Epidermal melanocyte (primary cell): Measurements from ENCODE around the gene CDR2L.
A peak's percentile ranks its signal among the peaks of the same experiment; 100 is the strongest.
"Not testable (repeated sequence)": the region's sequence is repeated elsewhere in the genome, so short reads cannot be mapped to it uniquely, and the experiment has no call there.

ENCODE experiments used
- DNase-seq: peaks from one replicate; pipeline ENCODE4 v3.0.0; 2011; ENCODE audit warnings: low spot score; ENCODE audit not compliant: insufficient read length

CDR2L gene

DNA sequence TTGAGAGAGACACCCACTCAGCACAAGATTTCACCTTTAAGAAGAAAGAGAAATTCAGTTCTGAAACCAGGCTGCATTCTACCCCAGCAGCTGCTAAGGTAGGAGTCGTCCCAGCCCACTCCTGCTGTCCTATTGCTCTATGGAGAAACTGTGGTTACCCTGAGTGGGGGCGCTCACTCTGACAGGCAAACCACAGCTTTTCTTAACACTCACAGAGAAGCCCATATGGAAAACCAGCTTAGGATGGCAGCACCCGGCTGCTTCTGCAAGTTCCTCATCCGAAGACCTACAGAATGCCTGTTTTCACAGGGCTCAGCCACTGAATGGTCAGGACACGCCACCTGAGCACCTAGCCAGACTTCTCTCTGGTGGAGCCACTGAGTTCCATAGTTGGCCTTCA, 51.8 kb downstream of the CDR2L start:
- DNase-seq: no peak

DNA sequence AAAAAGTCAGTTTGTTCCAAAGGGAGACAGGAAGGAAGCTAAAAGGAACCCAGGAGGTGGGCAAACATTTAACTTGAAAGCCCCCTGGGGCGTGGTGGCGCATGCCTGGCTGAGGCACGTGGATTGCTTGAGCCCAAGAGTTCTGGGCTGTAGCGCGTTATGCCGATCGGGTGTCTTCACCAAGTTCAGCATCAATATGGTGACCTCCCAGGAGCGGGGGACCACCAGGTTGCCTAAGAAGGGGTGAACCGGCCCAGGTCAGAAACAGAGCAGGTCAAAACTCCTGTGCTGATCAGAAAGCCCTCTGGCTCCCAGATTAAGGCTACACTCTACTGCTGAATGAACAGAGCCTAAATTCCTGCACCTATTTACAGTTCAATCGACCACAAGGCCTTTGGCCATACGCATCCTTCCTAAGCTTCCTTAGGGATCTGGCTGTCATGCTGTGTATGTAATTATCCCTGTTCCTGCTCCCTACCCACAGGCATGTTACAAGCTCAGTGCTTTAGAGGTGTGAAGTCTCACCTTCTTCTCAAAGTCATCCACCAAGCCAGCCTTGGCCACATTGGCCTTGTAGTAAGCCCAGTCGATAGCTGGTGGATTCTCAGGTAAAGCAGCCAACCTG, 54.3 kb downstream of the CDR2L start:
- DNase-seq: no peak

DNA sequence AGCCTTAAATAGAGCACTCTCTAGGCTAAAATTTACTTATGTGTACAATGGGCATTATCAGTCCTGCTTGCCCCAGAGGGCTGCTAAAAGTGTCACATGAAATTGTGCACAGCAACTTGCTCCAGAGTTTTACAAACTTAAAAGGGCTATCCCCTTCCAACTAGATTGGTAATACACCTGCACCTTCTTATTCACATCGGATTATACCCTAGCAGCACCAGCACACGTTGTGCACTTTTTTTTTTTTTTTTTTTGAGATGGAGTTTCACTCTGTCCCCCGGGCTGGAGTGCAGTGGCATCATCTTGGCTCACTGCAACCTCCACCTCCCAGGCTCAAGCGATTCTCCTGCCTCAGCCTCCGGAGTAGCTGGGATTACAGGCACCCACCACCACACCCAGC, 56.4 kb downstream of the CDR2L start:
- DNase-seq: not testable (repeated sequence)

DNA sequence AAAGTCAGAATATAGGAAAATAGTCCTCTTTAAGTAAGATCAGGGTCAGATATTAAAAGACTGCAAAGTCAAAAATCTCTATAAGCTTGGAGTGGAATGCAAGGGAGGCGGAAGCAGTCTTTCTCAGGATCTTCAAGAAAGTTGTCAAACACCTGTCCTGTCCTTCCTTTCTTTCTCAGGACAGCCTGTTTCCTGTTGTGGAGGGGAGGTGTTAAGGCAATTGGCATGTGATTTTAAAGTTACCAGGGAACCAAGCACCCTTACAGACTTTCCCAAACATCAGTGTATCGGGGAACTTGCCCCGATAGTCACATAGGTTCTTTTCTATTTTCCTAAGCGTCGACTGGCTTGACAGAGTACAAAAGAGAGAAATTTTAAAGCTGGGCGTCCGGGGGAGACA, 57.3 kb downstream of the CDR2L start:
- no peak for DNase-seq

DNA sequence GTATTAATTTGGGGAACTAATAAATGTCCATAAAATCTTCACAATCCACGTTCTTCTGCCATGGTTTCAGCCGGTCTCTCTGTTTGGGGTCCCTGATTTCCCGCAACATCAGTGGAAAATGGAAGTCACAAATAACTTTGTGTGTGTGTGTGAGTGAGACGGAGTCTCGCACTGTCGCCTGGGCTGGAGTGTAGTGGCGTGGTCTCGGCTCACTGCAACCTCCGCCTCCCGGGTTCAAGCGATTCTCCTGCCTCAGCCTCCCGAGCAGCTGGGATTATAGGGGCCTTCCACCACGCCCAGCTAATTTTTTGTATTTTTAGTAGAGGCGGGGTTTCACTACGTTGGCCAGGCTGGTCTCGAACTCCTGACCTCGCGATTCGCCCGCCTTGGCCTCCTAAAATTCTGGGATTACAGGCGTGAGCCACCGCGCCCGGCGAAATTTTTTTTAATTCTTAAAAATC, 58.5 kb downstream of the CDR2L start:
- not testable (repeated sequence) for DNase-seq

DNA sequence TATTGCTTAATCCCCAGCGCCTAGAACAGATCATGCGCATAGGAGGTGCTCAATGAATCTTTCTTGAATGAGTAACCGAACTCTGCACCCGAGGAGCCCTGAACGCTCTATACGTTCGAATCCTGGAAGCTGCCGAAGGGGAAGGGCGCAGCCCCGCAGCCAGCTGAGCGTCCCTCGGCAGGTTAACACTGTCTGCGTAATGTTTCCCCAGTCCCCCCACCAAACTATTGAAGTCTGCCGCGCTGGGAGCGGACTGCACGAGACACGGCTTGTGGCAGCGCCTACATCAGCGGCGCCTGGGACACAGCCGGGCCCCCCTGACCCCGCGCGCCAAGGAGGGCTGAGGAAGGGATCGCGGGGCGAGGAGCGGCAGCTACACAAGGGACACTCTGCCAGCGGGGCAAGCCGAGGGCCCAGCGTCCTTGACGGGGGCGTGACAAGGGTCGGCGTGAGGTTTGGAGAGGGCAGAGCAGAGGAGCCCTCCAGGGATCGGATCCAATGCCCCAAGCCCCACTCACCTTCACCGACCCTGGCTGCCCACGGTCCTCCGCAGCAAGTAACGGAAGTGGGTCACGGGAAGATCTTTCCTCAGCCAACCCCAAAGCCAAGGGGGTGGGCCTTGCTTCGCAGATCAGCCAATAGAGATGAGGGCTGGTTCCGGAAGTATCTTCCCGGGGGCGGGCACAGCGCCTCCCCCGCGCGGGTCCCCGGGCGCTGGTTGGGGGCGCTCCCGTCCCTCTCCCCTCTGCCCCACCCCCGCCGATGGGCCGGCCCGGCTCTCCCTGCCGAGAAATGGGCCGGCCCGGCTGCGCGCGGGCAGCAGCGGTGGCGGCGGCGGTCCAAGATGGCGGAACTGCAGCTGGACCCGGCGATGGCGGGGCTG, 59.2 kb downstream of the CDR2L start, which contains the start of the genes ATP5PD and KCTD2:
ATP5PD (minus strand) TSS at position 563 of the 883 bp plus-strand sequence. CDS start 4,319 bp downstream, outside the sequence.
KCTD2 (plus strand) TSS at position 819 of the 883 bp plus-strand sequence; CDS start at position 845, 26 bp downstream.
- peak; percentile 84 for DNase-seq

DNA sequence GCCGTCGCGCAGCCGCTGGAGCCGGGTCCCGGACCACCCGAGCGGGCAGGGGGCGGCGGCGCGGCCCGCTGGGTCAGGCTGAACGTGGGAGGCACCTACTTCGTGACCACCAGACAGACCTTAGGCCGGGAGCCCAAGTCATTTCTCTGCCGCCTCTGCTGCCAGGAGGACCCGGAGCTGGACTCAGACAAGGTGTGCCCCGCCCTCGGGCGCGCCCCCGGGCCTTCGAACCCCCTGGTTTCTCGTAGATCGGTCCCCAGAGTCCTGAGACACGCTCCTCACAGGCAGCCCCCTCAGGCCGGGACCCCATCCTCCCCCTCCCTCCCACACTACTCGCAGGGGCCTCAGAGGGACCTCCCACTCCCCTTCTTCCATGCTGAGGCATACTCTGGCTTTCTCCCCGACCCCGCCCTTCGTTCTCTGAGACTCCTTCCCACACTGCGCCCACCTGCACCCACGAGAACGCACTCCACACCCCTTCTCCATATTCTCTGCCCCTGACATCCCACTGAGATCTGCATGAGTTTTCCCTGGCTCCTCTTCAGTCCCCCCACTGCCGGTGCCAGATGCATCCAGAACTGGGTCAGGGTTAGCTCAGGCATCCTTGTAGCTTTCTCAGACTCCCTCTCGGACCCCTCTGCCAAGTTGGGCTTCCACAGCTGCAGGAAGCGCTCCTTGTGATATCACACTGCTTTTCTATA, 60.1 kb downstream of the CDR2L start:
- no peak for DNase-seq

DNA sequence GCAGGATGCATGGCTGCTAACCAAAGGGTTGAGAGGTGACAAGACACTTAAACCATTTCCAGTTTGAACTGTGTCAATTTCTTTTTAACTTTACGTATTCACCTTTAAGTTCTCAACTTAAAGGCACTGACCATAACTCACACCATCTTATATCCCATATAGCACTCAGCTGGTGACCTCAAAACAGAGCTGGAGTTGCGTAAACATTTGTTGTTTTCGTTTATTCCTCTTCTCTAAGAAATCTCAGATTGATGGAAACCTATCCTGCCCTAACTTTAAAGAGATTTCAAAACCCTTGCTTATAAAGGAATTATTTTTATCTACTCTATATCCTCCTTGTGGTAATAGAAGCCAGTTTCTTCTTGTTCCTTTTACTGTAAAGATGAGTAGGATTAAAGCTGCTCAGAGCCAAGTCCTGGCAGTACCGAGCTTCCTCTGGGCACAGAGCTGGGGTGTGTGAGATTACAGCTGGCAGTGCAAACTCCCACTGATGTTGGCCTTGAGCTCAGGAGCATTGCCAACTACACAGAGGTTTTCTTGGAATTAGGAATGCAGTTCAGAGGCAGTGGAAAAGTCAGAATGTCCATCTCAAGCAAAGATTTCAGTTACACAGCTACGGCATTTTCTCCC, 60.9 kb downstream of the CDR2L start:
- no peak for DNase-seq

DNA sequence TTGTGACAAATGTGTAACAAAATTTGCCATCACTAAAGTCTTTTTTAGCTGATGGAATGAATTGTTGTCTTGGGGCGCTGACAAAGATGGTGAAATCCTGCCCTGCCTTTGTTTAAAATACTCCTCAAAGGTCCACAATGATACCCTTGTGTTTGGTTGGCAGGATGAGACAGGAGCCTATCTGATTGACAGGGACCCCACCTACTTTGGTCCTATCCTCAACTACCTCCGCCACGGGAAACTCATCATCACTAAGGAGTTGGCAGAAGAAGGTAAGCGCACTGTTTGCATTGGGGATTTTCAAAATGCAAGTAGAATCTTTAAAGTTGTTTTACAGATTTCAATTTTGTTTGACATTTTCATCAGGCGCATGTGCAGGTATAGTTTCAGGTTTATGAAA, 61.6 kb downstream of the CDR2L start:
- DNase-seq: no peak

DNA sequence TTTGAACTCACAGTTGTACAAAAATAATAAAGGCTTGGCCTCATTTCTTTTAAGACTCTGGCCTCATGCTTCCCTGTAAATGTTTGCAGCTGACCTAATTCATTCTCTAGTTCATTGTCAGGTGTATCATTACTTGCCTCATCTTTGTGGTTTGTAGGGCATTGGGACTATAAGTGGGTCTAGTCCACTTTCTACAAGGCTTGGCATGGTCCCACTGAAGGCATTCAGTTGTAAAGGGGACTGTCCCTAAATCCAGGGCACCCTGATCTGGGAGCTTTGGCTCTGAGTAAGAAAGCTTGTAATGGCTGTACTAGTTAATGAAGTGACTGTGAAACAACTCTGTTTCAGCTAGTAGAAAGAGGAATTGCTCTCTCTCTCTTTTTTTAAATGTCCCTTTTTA, 62.3 kb downstream of the CDR2L start:
- no peak for DNase-seq

DNA sequence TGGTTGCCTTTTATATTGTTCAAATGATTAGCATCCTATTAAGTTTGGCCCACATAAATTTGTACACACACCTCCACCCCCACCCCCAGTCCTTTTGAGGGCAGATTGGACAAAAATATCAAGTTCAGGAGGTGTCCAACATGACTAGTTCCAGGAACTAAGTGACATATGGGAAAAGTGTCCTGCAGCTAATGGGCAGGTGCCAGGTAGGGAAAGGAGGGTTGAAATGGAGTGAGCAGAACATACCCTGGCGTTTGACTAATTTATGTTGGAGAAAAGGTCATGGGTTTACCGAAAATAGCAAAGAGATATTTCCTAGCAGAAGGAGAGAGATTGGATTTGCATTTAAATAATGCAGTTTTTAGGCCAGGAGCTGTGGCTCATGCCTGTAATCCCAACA, 64.5 kb downstream of the CDR2L start:
- DNase-seq: no peak
